Activated CD8-positive, alpha-beta memory T cell treated with anti-CD3 and anti-CD28 coated beads, Interleukin-2, amount 50 U/mL, for 1 hour (primary cell): Measurements from ENCODE around the gene FOXN3.
"Not testable (repeated sequence)": the region's sequence is repeated elsewhere in the genome, so short reads cannot be mapped to it uniquely, and the experiment has no call there.

ENCODE experiments used
- DNase-seq: peaks from one replicate; pipeline ENCODE4 v3.0.0-alpha.2; 2020; ENCODE audit errors: extremely low read depth

FOXN3 gene

DNA sequence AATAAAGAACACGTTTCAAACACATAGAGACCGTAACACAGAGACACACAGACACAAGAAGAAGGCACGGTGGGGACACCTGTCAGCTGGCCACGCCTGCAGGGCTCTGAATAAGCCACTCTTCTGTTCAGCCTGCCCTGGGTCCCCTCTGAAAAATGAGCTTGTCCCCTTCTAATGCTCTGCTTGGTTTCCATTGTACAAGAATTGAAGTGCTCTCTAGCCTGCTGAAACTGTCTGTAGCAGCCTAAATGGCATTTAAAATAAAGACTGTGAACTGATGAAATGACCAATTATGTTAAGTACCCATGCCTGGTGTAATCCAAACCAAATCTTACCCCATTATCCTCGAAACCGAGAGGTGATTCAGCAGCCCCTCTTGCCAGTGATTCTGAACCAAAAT lies 139.8 kb downstream of the FOXN3 start:
- no peak for DNase-seq

GRCh38 chr14:89276424-89276975 lies 140.5 kb downstream of the FOXN3 start:
- DNase-seq = no peak

DNA sequence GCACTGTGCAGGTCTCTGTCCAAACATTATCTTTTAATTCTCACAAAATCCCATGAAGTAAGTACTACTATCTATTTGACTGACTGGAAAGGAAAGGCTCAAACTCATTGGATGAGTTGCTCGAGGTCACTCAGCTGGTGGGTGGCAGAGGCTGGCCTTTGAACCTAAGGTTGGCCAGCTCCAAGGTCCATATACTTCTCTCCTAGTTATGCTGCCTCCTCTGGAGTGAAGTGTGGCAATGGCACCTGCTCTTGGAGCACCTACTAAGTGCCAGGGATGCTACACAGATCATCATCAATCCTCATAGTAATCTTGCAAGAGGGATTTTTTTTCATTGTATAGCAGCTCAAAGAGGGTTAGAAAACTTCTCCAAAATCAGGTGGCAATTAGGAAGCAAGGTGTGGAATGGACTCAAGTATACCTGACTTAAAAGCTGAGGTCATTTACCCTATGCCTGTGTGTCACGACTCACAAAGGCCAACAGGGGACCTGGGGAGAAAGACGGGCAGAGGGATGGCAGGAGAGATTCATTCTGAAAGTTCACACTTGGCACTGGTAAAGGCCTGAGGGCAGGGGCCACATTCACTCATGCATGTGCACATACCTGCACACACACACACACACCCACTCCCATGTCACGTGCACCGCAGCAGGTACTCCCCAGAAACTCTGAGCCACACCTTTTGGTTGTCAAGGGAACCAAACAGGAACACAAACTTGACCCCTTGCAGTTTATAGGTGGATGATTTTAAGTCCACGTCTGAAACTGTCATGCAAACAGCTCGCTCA lies 146.4 kb downstream of the FOXN3 start:
- DNase-seq = no peak

DNA sequence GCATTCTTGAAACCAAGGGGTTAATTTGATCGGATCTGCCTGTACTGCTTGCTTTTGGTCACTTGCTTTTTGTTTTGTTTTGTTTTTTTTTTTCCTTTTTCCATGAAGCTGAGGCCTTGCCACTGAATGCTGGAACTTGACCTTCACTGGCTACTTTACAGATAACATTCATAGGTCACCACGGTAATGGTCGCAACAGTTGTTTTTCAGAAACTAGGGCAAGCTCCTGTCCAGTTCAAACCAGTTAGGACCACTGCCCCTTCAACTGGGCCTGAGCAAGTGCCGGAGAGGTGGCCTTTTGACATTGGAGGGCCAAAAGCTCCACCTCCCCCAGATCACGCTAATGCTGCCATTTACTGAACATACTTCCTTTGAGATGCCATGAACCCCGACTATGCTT lies 147.6 kb downstream of the FOXN3 start:
- no peak for DNase-seq

DNA sequence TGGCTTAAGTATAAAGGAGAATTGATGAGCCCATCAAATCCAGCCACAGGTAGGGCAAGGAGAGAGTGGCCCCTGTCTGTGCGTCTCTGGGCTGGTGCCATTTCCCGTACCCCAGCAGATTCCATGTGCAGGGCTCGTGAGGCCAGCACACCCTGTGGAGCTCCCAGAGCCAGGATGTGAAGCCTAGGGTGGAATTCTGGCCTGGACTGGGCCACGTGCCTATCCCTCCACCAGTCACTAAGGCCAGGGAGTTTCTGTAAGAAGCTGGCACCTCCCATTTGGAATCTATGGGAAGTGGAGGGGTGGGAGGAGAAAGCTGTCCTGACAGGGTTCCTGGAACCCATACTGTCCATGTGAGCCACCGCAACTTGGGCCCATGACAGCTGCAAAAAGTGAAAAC lies 148.5 kb downstream of the FOXN3 start:
- no peak for DNase-seq

- no peak for DNase-seq
These were observed 149.4 kb downstream of the FOXN3 start for GRCh38 chr14:89267656-89268055.

DNA sequence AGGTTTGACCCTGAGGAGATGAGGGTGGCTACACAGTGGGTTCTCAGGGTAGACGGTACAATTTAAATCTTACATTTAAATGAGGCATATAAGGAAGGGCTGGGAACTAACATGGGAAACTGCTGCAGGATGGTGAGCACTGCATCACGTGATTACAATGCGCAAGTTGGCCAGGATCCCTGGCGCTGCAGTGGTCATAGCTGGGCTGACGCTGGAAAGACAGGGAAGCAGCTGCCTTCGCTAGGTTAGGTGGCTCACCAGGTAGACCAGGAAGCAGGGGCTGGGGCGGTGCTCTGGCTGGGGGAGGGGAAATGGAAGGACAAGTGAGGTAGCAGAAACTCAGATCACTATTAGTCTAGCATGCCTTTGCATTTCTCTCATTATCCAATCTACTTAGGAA lies 149.9 kb downstream of the FOXN3 start:
- no peak for DNase-seq

DNA sequence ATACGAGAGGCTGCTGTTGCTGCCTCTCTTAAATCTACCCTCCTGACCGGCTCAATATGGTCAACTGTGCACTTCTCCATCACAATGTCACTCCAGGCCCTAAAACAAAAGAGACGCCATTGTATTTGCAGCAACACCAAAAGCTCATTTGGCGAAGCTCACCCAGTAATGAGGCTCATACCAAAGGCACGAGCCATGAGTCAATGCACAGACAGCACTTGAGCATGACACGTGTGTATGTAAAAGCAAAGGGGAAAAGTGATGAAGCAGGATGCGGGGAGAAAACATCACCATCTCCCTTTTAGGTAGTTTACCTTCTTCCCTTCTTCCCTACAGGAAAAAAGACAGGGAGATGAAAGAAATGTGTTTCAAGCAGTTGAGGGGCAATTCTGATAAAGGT lies 150.3 kb downstream of the FOXN3 start:
- no peak for DNase-seq

DNA sequence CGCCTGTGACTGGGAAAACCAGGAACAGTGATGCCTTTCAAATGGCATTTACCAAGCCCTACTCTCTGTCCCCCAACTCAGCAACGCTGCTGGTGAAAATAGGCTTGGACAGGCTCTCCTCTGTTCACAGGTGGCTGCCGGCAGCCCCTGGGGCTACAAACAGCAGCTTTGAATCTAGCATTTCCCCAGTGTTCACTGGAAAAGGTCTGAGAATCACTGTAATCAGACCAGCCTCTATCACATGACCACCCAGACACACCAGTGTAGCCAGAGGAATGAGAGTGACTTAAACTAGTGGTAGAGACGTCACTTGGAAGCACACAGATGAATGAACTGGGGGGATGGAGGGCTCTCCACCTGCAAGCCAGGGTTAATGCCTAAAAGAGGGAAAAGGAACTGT lies 151.8 kb downstream of the FOXN3 start:
- DNase-seq = no peak

- DNase-seq = no peak
These were observed 152.7 kb downstream of the FOXN3 start for GRCh38 chr14:89264196-89264800.

GRCh38 chr14:89262041-89262440 lies 155.0 kb downstream of the FOXN3 start:
- no peak for DNase-seq

GRCh38 chr14:89260898-89261297 lies 156.1 kb downstream of the FOXN3 start:
- DNase-seq = no peak

DNA sequence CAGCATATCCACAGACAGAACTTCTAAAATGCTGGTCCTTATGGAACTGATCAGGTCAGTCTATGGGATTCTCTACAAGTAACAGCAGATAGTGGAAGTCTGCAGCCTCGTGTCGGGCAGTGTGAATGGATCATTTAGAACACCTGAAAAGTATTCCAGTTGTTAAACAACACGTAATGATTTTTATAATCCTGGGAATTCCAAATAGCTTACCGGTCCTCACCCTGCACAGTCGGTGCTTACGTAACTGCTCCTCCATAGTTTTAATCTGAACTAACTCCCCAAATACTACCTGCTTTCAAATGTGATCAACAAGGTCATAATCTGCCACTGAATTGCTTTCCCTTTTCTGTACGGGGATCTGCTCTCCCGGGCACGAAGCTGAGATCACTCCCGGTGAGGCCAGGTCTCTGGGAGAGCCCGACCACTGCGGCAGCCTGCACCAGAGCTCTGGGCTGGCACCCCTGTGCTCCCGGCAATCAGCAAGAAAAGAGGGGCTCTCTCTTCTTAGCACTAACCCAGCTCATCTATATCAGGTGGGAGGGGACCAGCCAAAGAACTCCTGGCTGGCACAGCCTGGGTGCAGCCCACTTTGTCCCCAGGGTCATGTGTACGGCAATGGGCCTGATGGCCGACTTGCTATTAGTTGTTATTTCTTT lies 157.0 kb downstream of the FOXN3 start:
- DNase-seq = no peak

DNA sequence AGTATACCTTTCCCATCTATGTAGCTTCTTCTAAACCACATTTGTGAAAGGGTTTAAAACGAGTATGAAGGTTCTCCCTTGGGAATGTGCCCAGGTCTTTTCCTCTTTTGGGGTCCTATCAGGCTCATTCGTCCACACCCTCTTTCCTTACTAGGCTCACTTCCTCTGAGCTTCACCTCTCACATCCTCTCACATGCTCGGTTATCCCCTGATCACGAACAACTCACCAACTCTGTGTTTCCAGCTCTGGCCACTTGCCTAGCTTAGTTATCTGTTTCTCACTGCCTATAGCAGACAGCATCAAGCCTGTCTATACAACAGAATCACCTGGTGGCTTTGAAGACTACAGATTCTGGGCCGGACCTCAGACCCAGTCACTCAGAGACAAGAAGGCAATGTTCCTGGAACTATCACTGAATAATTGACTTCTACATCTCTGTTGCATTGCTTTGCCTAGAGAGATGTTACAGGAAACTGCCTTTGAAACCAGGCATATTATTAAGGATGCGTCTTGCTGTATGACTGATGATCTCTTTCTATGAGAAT lies 158.2 kb downstream of the FOXN3 start:
- no peak for DNase-seq

GRCh38 chr14:89256951-89257350 lies 160.1 kb downstream of the FOXN3 start:
- DNase-seq = no peak

- DNase-seq = no peak
These were observed 160.8 kb downstream of the FOXN3 start for GRCh38 chr14:89256283-89256682.

DNA sequence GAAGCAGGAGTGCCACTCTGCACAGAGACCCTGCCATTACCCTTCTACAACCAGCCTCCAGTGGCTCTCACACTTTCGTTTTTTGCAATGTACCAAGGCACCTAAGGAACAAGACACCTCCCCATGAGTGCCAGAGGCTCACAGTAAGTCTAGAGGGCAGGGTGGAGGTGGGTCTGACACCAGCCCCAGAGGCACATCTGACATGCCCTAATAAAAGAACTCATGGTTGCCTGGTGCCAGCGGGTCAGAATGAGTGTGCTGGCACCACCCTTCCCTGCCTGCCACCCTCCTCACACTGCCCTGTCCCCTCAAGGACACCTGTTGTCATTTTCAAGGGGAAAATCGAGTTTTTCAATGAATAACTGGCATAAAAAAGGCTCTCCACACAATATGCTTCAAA lies 161.2 kb downstream of the FOXN3 start:
- no peak for DNase-seq

DNA sequence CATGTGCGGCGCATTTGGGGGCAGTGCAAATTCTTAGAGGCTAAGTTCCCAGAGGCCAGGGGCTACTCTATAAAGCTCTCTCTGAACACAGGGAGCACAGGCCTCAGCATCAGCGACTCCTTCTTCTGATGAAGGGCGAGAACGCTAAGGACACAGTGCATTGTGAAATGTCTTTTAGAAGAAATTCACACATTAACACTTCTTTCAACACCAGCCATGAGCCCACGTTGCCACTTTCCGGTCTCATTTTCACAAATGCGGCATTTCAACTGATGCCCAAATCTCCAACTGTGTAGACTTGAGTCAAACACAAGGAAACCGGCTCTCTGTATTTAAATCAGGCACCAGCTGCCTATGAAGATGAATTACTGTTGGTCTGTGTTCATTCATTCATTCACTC lies 162.0 kb downstream of the FOXN3 start:
- no peak for DNase-seq

DNA sequence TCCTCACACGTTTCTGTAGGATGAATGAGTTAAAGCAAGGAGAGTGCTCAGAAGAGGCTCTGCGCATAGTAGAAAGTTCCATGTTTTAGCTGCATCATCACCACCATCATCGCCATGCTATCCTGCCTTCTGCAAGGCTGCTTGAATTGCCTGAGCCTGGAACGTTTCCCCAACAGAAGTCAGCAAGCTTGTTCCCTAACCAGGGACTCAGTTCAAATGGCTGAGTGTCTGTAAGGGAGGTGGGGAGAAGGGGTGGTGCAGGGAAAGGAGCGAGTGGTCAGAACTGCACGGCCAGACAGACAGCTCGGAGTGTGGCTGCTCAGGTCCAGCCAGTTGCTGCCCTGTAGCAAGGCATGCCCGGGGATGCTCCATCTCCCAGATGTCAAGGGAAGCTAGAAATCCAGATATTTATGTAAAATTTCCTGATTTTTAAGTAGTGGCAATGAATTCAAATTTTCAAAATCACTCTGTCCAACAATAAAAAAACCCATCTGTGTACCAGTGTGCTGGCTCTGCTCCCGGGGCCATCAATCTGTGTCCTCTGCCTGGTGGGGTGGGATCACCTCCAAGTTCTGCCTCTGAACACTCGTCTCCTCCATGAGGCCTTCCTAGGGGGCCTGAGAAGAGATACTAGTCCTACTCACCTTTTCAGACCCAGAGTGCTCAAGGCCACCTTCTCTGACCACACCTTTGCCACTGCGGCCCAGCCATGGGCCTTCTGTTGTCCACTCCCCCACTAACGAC lies 162.7 kb downstream of the FOXN3 start:
- no peak for DNase-seq

DNA sequence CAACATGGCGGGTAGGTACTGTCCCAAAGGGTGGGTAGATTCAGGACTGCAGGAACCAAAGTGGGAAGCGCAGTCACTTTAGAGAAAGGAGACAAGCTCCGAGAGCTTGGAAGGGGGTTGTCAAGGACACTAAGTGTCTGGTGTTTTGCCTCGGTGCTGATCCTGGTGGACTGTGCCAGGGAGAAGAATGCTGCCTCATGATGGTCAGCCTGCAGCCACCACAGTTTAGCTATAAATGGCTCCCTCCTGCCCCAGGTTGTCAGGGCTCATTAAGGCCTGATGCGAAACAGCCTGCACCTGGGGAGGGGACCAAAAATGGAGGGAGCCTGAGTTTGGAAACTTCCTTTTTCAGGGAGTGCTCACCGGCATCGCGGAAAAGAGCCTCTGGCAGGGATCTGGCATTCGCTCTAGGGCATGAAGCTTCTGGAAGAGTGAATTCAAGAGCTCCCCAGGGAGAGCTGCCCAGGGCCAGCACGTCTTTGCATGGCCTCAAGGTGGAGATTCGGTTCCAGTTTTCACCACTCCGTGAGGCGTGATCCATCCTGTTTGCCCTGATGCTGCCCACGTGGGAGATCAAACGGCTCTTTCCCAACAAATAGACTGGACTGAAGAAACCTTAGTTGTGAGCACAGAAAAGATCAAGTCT lies 164.0 kb downstream of the FOXN3 start:
- no peak for DNase-seq

GRCh38 chr14:89251061-89251460 lies 166.0 kb downstream of the FOXN3 start:
- DNase-seq = no peak

- not testable (repeated sequence) for DNase-seq
These were observed 166.4 kb downstream of the FOXN3 start for GRCh38 chr14:89250655-89250975.
